GM12878 (cell line): Measurements from ENCODE around the gene MYPN. TPM values are rescaled to one million over a fixed set of nuclear protein-coding genes. Genes with fewer than 3 reads are reported as not detected.

Experiments
- ATAC-seq: fragments of 200-7000 bp; cut with Tn5 transposase; 3 replicates; pipeline ENCODE4 v1.9.1; 2020; ENCODE audit warnings: mild to moderate bottlenecking, moderate library complexity
- BruUV-seq: library from RNA; stranded (reverse); fragments of 400-500 nt; replicated peaks from 2 replicates; lab custom pipeline; 2021; lab: Mats Ljungman, UMichigan
- CTCF ChIA-PET: fragments of 300-600 bp; sonication (Branson Sonifier 250); formaldehyde crosslinking; extraction: SDS; loops from one replicate; lab custom pipeline; 2021; ENCODE audit warnings: inconsistent platforms; lab: Yijun Ruan, JAX
- POLR2A ChIA-PET: fragments of 350-600 bp; formaldehyde crosslinking; extraction: SDS; loops from one replicate; lab custom pipeline; 2021; ENCODE audit warnings: inconsistent platforms; lab: Charles Lee
- RAD21 ChIA-PET: fragments of 300-600 bp; sonication (Branson Sonifier 250); formaldehyde crosslinking; loops from one replicate; lab custom pipeline; 2023; ENCODE audit warnings: antibody characterized with exemption; ENCODE audit not compliant: unreplicated experiment; lab: Charles Lee
- SMC1A ChIA-PET: fragments of 300-600 bp; sonication (Branson Sonifier 250); formaldehyde crosslinking; loops from one replicate; lab custom pipeline; 2023; ENCODE audit not compliant: unreplicated experiment, uncharacterized antibody; lab: Charles Lee
- DNase-seq: peaks from one replicate; pipeline ENCODE4 v3.0.0-alpha.2; 2011; ENCODE audit warnings: low read depth, low spot score
- FAIRE-seq: peaks from 3 replicates; lab custom pipeline; 2011; peaks lifted over from hg19 to GRCh38; lab: Jason Lieb, UNC
- H2AFZ ChIP-seq: 2 replicates; pipeline ENCODE4 v1.6.0; 2011; ENCODE audit warnings: low read depth, low read length, control low read depth; ENCODE audit not compliant: control insufficient read depth
- H3K27ac ChIP-seq: 2 replicates; pipeline ENCODE4 v1.5.1; 2011; ENCODE audit warnings: control low read depth; ENCODE audit not compliant: control insufficient read depth, insufficient read depth
- H3K27me3 ChIP-seq, 2 experiments: replicated peaks in 1 of 2; 2 replicates each; pipeline versions ENCODE4 v1.6.0 to v1.6.1; 2011; ENCODE audit warnings: low read length in 1 of 2; ENCODE audit not compliant: control insufficient read depth in 2 of 2, insufficient read depth in 2 of 2
- H3K36me3 ChIP-seq, 2 experiments: 2 replicates each; pipeline ENCODE4 v1.5.1; 2011; ENCODE audit warnings: low read length in 1 of 2; ENCODE audit not compliant: control insufficient read depth in 2 of 2, insufficient read depth in 2 of 2
- H3K4me1 ChIP-seq: 2 replicates; pipeline ENCODE4 v1.6.1; 2011; ENCODE audit warnings: mild to moderate bottlenecking, low read length, moderate library complexity, mixed read lengths; ENCODE audit not compliant: control insufficient read depth, insufficient read depth
- H3K4me2 ChIP-seq: 2 replicates; pipeline ENCODE4 v1.6.0; 2011; ENCODE audit warnings: control low read depth; ENCODE audit not compliant: control insufficient read depth, insufficient read depth
- H3K4me3 ChIP-seq: fragments of 200-600 bp; sonication (generic); 2 replicates; pipeline ENCODE4 v1.5.1; 2016
- H3K79me2 ChIP-seq: 2 replicates; pipeline ENCODE4 v1.6.0; 2011; ENCODE audit warnings: low read length; ENCODE audit not compliant: control insufficient read depth, insufficient read depth
- H3K9ac ChIP-seq: 2 replicates; pipeline ENCODE4 v1.8.0; 2011; ENCODE audit warnings: low read length, control low read depth, mixed read lengths; ENCODE audit not compliant: control insufficient read depth, insufficient read depth
- H3K9me3 ChIP-seq: replicated peaks from 3 replicates; pipeline ENCODE4 v1.5.1; 2011; ENCODE audit warnings: mild to moderate bottlenecking, low read length; ENCODE audit not compliant: control insufficient read depth, insufficient read depth
- H4K20me1 ChIP-seq: 2 replicates; pipeline ENCODE4 v1.6.0; 2011; ENCODE audit not compliant: control insufficient read depth, insufficient read depth
- JUNB ChIP-seq: IDR thresholded peaks from 2 replicates; pipeline ENCODE4 v1.6.1; 2016; ENCODE audit warnings: antibody characterized with exemption, mild to moderate bottlenecking
- JUND ChIP-seq: IDR thresholded peaks from 2 replicates; pipeline ENCODE4 v1.6.1; 2012; ENCODE audit warnings: low read depth, mild to moderate bottlenecking, low read length, improper control_type of control experiment, moderate library complexity
- PKNOX1 ChIP-seq: fragments of 450-650 bp; IDR thresholded peaks from 2 replicates; pipeline ENCODE4 v1.6.1; 2016; ENCODE audit warnings: mild to moderate bottlenecking
- PRDM15 ChIP-seq: fragments of 450-650 bp; formaldehyde crosslinking; IDR thresholded peaks from 2 replicates; pipeline ENCODE4 v1.4.0; 2020; ENCODE audit warnings: mild to moderate bottlenecking, moderate library complexity
- RAD51 ChIP-seq: fragments of 450-650 bp; IDR thresholded peaks from 2 replicates; pipeline ENCODE4 v1.6.1; 2016; ENCODE audit warnings: moderate library complexity, mild to moderate bottlenecking, inconsistent platforms
- RBBP5 ChIP-seq: fragments of 200-600 bp; sonication (generic); conservative IDR thresholded peaks from 2 replicates; pipeline ENCODE4 v1.6.1; 2016
- RFX5 ChIP-seq: IDR thresholded peaks from 2 replicates; pipeline ENCODE4 v1.6.1; 2011; ENCODE audit warnings: low read depth, low read length, improper control_type of control experiment
- SMAD5 ChIP-seq: IDR thresholded peaks from 2 replicates; pipeline ENCODE4 v1.6.1; 2016; ENCODE audit warnings: antibody characterized with exemption, low read depth
- TAF1 ChIP-seq: IDR thresholded peaks from 2 replicates; pipeline ENCODE4 v1.6.1; 2011; ENCODE audit warnings: mild to moderate bottlenecking, low read depth, low read length, borderline replicate concordance
- WRNIP1 ChIP-seq: IDR thresholded peaks from 2 replicates; pipeline ENCODE4 v1.6.1; 2011; ENCODE audit warnings: low read depth, low read length, improper control_type of control experiment, borderline replicate concordance
- ZBTB11 ChIP-seq: fragments of 450-650 bp; formaldehyde crosslinking; IDR thresholded peaks from 2 replicates; pipeline ENCODE4 v1.5.0; 2022; ENCODE audit warnings: mild to moderate bottlenecking, missing genetic modification characterization
- ZNF274 ChIP-seq: IDR thresholded peaks from one replicate; pipeline ENCODE4 v1.8.0; 2011; ENCODE audit not compliant: insufficient read length, insufficient read depth
- WGBS: methylation state at CpG from one replicate; pipeline ENCODE4 v1.1.6; 2016; ENCODE audit warnings: low lambda C conversion rate; ENCODE audit not compliant: insufficient replicate concordance, insufficient coverage; ENCODE audit errors: missing lambda C conversion rate; 5-methylcytosine and 5-hydroxymethylcytosine counted together
- in situ Hi-C: fragments of 300-500 bp; cut with MboI; formaldehyde crosslinking; loops from 9 replicates; pipeline ENCODE4 v1.14.3; 2018; ENCODE audit warnings: mixed read lengths
- intact Hi-C: fragments of 100-400 bp; cut with micrococcal nuclease; formaldehyde crosslinking; loops from one replicate; pipeline ENCODE4 v1.14.2; 2022; ENCODE audit not compliant: unreplicated experiment
- polyA plus RNA-seq, 11 experiments: library from polyadenylated mRNA; depleted of rRNA in 4 of 11; unstranded in 6 of 11; stranded (reverse) in 5 of 11; fragments of >200 nt; fragmentation: Nextera tagmentation in 4 of 11; fragmentation: Illumina TruSeq in 1 of 11; extraction: Ambion mirVana in 4 of 11; extraction: Trizol in 1 of 11; gene quantifications; 1 replicate in 1 of 11; 2 replicates in 10 of 11; pipeline versions ENCODE4 v1.2.1 to v1.2.3, GENCODE V29; 2011 to 2016; ENCODE audit warnings: inconsistent platforms in 2 of 11, missing spikeins in 2 of 11, low read depth in 1 of 11
- total RNA-seq, 4 experiments: library from RNA; depleted of rRNA in 3 of 4; stranded (reverse); fragments of >200 nt in 3 of 4; fragmentation: Illumina TruSeq in 1 of 4; extraction: Trizol in 1 of 4; gene quantifications; 2 replicates each; pipeline versions ENCODE4 v1.2.1 to v1.2.3, GENCODE V29; 2013 to 2021
- TF ChIP-seq, protein P1 (sequence below): fragments of 450-650 bp; formaldehyde crosslinking; IDR thresholded peaks from 2 replicates; pipeline ENCODE4 v1.4.0; 2022; ENCODE audit warnings: mild to moderate bottlenecking, moderate library complexity

MYPN gene
- total and polyA plus RNA-seq, 10 of the 15 experiments (the other 5 are each of a cell fraction or from before 2014, with no cell fraction given), result 0.01 to 0.02 TPM; not detected in 8

GRCh38 chr10:68230268-68230667 is 121.0 kb downstream of the MYPN start:
- Histone ChIP-seq H3K4me3 (no peak overlapping the region), H3K36me3 (no peaks in the 10 kb centered on the region), H3K9ac (no peak overlapping the region), H3K79me2 (no peaks in the 10 kb centered on the region), H2AFZ (no peak overlapping the region), H3K27ac (no peak overlapping the region), H3K27me3 (peaks cover 0 to 4% of the 10 kb centered on the region in 2 experiments; a peak in 2 of 4 replicates), H3K4me2 (no peak overlapping the region), H4K20me1 (no peaks in the 10 kb centered on the region), H3K4me1 (peaks cover 5% of the 10 kb centered on the region; the same call in 1 of the 2 replicates), H3K9me3 (no peaks in the 10 kb centered on the region)
- intact Hi-C loops (no loop called here), in situ Hi-C loops (no loop called here)
- POLR2A ChIA-PET, result no interaction called here
- SMC1A ChIA-PET, result interaction anchor here (0.7 to 1.9 kb wide), 6 partner anchors 17 to 807 kb away, joined by 3 to 9 read pairs (median 4); no protein-coding TSS in a partner anchor
- no peak for DNase-seq
- WGBS, result 80% methylated on average over 5 of the region's 5 CpGs
- BruUV-seq, result no TSS peak
- no peak for FAIRE-seq
- CTCF ChIA-PET, result interaction anchor here (0.6 to 1.7 kb wide), 8 partner anchors 13 to 533 kb away, joined by 3 to 9 read pairs (median 3); partner anchors contain the start of gene MYPN
- RAD21 ChIA-PET, result interaction anchor here (1.3 kb wide), 1 partner anchor 18 kb away, joined by 4 read pairs; no protein-coding TSS in a partner anchor
- no peak for ATAC-seq
- TF ChIP-seq ZNF274, result no peak
- no peak for TF ChIP-seq RBBP5
- TF ChIP-seq PKNOX1, result no peak
- TF ChIP-seq RFX5, result no peak
- no peak for TF ChIP-seq SMAD5
- no peak for TF ChIP-seq TAF1
- TF ChIP-seq ZBTB11 (CRISPR knock-in tag), result no peak
- no peak for TF ChIP-seq RAD51
- no peak for TF ChIP-seq JUND
- no peak for TF ChIP-seq WRNIP1
- no peak for TF ChIP-seq JUNB
- no peak for TF ChIP-seq PRDM15 (CRISPR knock-in tag)
- TF ChIP-seq, protein P1, sequence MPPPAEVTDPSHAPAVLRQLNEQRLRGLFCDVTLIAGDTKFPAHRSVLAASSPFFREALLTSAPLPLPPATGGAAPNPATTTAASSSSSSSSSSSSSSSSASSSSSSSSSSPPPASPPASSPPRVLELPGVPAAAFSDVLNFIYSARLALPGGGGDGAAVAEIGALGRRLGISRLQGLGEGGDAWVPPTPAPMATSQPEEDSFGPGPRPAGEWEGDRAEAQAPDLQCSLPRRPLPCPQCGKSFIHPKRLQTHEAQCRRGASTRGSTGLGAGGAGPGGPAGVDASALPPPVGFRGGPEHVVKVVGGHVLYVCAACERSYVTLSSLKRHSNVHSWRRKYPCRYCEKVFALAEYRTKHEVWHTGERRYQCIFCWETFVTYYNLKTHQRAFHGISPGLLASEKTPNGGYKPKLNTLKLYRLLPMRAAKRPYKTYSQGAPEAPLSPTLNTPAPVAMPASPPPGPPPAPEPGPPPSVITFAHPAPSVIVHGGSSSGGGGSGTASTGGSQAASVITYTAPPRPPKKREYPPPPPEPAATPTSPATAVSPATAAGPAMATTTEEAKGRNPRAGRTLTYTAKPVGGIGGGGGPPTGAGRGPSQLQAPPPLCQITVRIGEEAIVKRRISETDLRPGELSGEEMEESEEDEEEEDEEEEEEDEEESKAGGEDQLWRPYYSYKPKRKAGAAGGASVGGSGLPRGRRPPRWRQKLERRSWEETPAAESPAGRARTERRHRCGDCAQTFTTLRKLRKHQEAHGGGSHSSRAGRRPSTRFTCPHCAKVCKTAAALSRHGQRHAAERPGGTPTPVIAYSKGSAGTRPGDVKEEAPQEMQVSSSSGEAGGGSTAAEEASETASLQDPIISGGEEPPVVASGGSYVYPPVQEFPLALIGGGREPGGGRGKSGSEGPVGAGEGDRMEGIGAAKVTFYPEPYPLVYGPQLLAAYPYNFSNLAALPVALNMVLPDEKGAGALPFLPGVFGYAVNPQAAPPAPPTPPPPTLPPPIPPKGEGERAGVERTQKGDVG, result no peak
